HEK293T (cell line): Measurements from ENCODE around the gene PLA2G4B.

Experiments
- ARNT ChIP-seq: fragments of 450-650 bp; IDR thresholded peaks from 2 replicates; pipeline ENCODE4 v1.6.1; 2017; ENCODE audit warnings: mild to moderate bottlenecking
- BHLHE40 ChIP-seq: fragments of 450-650 bp; IDR thresholded peaks from 2 replicates; pipeline ENCODE4 v1.6.1; 2016; ENCODE audit warnings: mild to moderate bottlenecking, moderate library complexity, borderline replicate concordance
- ELF4 ChIP-seq: fragments of 450-650 bp; IDR thresholded peaks from 2 replicates; pipeline ENCODE4 v1.6.1; 2017; ENCODE audit warnings: antibody characterized with exemption
- FOXK2 ChIP-seq: fragments of 450-650 bp; IDR thresholded peaks from 2 replicates; pipeline ENCODE4 v1.6.1; 2016; ENCODE audit warnings: mild to moderate bottlenecking
- FOXM1 ChIP-seq: fragments of 450-650 bp; IDR thresholded peaks from 2 replicates; pipeline ENCODE4 v1.6.1; 2017; ENCODE audit warnings: mild to moderate bottlenecking, borderline replicate concordance
- PKNOX1 ChIP-seq: fragments of 450-650 bp; IDR thresholded peaks from 2 replicates; pipeline ENCODE4 v1.6.1; 2016
- SP1 ChIP-seq: fragments of 450-650 bp; IDR thresholded peaks from 2 replicates; pipeline ENCODE4 v1.6.1; 2017
- SUZ12 ChIP-seq: fragments of 450-650 bp; IDR thresholded peaks from 2 replicates; pipeline ENCODE4 v1.6.1; 2016; ENCODE audit warnings: mild to moderate bottlenecking

GRCh38 chr15:41871175-41871905, 32.7 kb downstream of the PLA2G4B start:
- TF ChIP-seq FOXK2 (no peak), SUZ12 (no peak), FOXM1 (no peak), BHLHE40 (no peak), ELF4 (no peak), SP1 (no peak), ARNT (no peak), PKNOX1 (no peak)
